Left ventricle myocardium inferior (tissue), 1 donor: ENCODE results near the gene DCDC2C. TPM values are rescaled to one million over a fixed set of nuclear protein-coding genes. Genes with fewer than 3 reads are reported as not detected.

Source experiments
- DNase-seq: peaks from one replicate; pipeline ENCODE4 v3.0.0-alpha.2; 2020
- H3K27ac ChIP-seq: fragments of 200-600 bp; replicated peaks from 2 replicates; pipeline ENCODE4 v1.8.0; 2021
- H3K27me3 ChIP-seq: fragments of 200-600 bp; 2 replicates; pipeline ENCODE4 v1.8.0; 2021; ENCODE audit warnings: low read depth
- H3K36me3 ChIP-seq: fragments of 200-600 bp; 2 replicates; pipeline ENCODE4 v1.8.0; 2021
- H3K4me1 ChIP-seq: fragments of 200-600 bp; 2 replicates; pipeline ENCODE4 v1.8.0; 2021
- H3K4me3 ChIP-seq: fragments of 200-600 bp; 2 replicates; pipeline ENCODE4 v1.8.0; 2021; ENCODE audit warnings: mild to moderate bottlenecking, moderate library complexity
- H3K9me3 ChIP-seq: fragments of 200-600 bp; replicated peaks from 2 replicates; pipeline ENCODE4 v1.8.0; 2021
- intact Hi-C: fragments of 100-400 bp; cut with micrococcal nuclease; formaldehyde crosslinking; loops from one replicate; pipeline ENCODE4 v1.11.0; 2022
- total RNA-seq: library from RNA; stranded (reverse); fragmentation: NEBNext Ultra II Directional; extraction: Animal tissue kit (Norgen Biotek cat#: 25700); gene quantifications from one replicate; pipeline ENCODE4 v1.2.1, GENCODE V29; 2021
- TF ChIP-seq, protein P1 (sequence below): fragments of 200-600 bp; IDR thresholded peaks from 2 replicates; pipeline ENCODE4 v1.8.0; 2021; ENCODE audit warnings: antibody characterized with exemption, mild to moderate bottlenecking, borderline replicate concordance
- donor health status: DM: no; HTN: yes; CAD: no; lungs with severe emphysema.

Gene DCDC2C
- total RNA-seq, 1 donor from 2014 or later, result not detected

DNA sequence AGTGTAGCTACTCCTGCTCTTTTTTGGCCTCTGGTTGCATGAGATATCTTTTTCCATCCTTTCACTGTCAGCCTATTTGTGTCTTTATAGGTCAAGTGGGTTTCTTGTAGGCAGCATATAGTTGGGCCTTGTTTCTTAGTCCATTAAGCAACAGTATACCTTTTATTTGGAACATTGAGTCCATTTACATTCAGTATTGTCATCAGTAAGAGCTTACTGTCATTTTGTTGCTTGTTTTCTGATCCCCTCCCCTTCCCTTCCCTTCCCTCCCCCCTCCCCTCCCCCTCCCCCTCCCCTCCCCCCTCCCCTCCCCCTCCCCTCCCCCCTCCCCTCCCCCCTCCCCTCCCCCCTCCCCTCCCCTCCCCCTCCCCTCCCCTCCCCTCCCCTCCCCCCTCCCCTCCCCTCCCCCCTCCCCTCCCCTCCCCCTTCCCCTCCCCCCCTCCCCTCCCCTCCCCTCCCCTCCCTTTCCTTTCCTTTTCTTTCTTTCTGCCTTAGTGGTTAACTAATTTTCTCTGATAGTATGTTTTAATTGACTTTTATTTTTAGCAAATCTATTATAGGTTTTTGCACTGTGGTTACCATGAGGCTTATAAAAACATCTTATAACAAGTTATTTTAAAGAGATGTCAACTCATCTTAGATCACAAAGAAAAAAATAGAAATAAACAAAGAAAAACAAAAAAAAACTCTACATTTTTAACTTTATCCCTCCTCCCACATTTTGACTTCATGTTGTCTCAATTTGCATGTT lies 13.2 kb upstream of the DCDC2C start:
- intact Hi-C loops, result no loop called here
- Histone ChIP-seq H3K27ac (no peak overlapping the region), H3K9me3 (peaks cover 16% of the 10 kb centered on the region), H3K27me3 (peaks cover 28% of the 10 kb centered on the region), H3K36me3 (no peaks in the 10 kb centered on the region), H3K4me1 (no peaks in the 10 kb centered on the region), H3K4me3 (no peak overlapping the region)
- DNase-seq, result no peak
- TF ChIP-seq, protein P1, sequence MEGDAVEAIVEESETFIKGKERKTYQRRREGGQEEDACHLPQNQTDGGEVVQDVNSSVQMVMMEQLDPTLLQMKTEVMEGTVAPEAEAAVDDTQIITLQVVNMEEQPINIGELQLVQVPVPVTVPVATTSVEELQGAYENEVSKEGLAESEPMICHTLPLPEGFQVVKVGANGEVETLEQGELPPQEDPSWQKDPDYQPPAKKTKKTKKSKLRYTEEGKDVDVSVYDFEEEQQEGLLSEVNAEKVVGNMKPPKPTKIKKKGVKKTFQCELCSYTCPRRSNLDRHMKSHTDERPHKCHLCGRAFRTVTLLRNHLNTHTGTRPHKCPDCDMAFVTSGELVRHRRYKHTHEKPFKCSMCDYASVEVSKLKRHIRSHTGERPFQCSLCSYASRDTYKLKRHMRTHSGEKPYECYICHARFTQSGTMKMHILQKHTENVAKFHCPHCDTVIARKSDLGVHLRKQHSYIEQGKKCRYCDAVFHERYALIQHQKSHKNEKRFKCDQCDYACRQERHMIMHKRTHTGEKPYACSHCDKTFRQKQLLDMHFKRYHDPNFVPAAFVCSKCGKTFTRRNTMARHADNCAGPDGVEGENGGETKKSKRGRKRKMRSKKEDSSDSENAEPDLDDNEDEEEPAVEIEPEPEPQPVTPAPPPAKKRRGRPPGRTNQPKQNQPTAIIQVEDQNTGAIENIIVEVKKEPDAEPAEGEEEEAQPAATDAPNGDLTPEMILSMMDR, result no peak

DNA sequence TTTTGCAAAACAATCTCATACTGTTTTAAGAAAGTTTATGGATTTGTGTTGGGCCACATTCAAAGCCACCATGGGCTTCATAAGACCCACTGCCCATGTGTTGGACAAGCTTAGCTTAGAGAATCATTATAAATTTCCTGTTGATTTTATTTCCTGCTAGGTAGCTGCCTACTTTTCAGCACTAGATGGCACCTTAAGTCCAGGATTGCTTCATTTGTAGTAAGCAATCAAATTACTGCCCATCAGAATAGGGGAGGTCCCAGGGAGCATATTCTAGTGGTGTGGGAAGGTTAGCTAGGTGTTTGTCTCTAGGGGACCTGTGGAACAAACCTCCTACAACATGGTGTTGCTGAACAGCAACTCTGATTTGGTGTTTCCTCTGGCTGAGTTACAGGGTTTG lies 11.0 kb upstream of the DCDC2C start:
- Histone ChIP-seq H3K4me3 (no peak overlapping the region), H3K27me3 (peaks cover 32% of the 10 kb centered on the region), H3K36me3 (no peaks in the 10 kb centered on the region), H3K27ac (no peak overlapping the region), H3K9me3 (peaks cover 16% of the 10 kb centered on the region), H3K4me1 (no peaks in the 10 kb centered on the region)
- intact Hi-C loops, result no loop called here
- DNase-seq, result no peak
- TF ChIP-seq, protein P1, result peak; percentile 42

DNA sequence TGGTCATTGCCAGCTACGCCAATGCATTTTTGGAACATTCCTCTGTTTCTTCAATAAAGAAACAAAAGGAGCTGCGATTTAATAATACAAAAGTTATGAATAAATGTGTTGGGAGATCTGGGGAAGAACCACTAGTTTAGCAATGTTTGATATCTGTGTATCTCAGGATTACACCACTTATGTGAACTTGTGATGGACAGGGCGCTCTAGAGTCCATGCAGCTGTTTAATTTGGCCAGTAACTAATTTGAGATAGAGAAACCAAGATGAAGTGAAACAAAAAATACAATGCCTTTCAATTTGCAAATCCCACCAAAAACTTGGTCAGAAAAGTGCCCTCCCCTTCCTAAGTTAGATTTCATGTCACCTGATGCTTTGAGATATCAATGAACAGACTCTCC lies 6.8 kb upstream of the DCDC2C start:
- no peak overlapping the region for H3K27ac ChIP-seq
- intact Hi-C loops, result no loop called here
- H3K27me3 ChIP-seq, result peaks cover 53% of the 10 kb centered on the region
- H3K4me1 ChIP-seq, result no peaks in the 10 kb centered on the region
- no peak for DNase-seq
- H3K36me3 ChIP-seq, result no peaks in the 10 kb centered on the region
- TF ChIP-seq, protein P1, result no peak
- H3K9me3 ChIP-seq, result peaks cover 5% of the 10 kb centered on the region
- H3K4me3 ChIP-seq, result no peak overlapping the region

DNA sequence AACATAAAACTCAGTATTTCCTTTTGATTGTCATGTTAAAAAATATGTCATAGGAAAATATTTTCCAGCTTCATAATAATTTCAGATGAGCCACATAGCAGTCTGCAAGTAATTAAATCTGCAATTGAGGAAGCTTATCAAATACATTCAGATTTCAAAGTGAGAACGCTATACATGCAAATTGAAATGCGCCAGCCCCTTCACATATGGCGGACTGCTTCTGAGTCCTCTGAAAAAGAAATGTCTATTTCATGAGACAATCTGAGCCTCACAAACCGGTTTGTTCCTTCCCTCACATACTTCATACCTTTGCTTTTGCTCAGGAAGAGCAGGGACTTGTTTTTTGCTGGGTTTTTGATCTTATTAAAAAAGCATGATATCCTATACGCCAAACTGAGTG lies 2.3 kb upstream of the DCDC2C start:
- Histone ChIP-seq H3K4me1 (peaks cover 5% of the 10 kb centered on the region), H3K4me3 (no peak overlapping the region), H3K27me3 (peaks cover 79% of the 10 kb centered on the region), H3K36me3 (no peaks in the 10 kb centered on the region), H3K27ac (no peak overlapping the region), H3K9me3 (no peaks in the 10 kb centered on the region)
- DNase-seq, result no peak
- intact Hi-C loops, result no loop called here
- TF ChIP-seq, protein P1, result no peak

DNA sequence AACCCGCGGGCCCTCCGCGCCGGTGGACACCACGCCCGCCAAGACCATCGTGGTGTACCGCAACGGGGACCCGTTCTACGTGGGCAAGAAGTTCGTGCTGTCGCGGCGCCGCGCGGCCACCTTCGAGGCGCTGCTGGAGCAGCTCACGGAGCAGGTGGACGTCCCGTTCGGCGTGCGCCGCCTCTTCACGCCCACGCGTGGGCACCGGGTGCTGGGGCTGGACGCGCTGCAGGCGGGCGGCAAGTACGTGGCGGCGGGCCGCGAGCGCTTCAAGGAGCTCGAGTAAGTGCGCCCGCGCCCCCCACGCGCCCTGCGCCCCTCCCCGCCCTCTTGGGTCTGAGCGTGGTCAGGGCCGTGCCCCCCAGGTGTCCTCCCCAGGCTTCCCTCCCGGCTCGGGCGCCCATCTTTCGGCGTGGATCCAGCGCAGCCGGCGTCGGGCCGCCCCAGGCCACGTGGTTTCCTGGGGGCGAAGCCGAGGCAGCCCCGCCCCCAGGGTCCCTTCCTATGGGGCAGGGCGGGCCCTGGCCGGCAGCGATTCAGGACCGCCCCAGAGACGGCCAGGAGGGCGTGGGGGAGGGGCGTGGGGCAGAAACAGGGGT lies 481 bp downstream of the DCDC2C start:
- Histone ChIP-seq H3K36me3 (no peaks in the 10 kb centered on the region), H3K27me3 (peaks cover 89% of the 10 kb centered on the region), H3K4me1 (peaks cover 5% of the 10 kb centered on the region), H3K9me3 (no peaks in the 10 kb centered on the region), H3K27ac (no peak overlapping the region), H3K4me3 (peak overlapping the region; percentile 29)
- DNase-seq, result no peak
- intact Hi-C loops, result no loop called here
- TF ChIP-seq, protein P1, result no peak
